ENCODE results near the gene TTC28.
"Not testable (repeated sequence)": the region's sequence is repeated elsewhere in the genome, so short reads cannot be mapped to it uniquely, and the experiment has no call there.

Gene TTC28

DNA sequence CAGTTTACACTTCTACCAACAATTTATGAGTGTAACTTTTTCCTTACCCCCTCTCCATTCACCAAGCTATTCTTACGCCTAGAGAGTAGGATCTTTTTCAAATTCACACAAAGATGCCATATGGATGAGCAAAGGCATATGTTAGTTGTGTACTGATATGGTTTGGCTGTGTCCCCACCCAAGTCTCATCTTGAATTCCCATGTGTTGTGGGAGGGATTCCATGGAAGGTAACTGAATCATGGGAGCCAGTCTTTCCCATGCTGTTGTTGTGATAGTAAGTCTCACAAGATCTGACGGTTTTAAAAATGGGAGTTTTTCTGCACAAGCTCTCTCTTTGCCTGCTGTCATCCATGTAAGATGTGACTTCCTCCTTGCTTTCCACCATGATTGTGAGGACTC is 40.3 kb downstream of the TTC28 start:
- Histone ChIP-seq H3K27me3 (ENCODE audit: control insufficient read depth, insufficient read depth, low read length, poor library complexity, severe bottlenecking) (no peaks in the 10 kb centered on the region), H3K36me3 (ENCODE audit: control insufficient read depth, insufficient read depth, low read length) (no peaks in the 10 kb centered on the region), H3K4me1 (ENCODE audit: control insufficient read depth, insufficient read depth, low read length) (no peaks in the 10 kb centered on the region), H3K4me3 (ENCODE audit: insufficient read depth, low read depth, low read length) (no peak overlapping the region), H3K9me3 (ENCODE audit: control insufficient read depth, low read length) (no peaks in the 10 kb centered on the region), H3K27ac (ENCODE audit: insufficient read depth, low read depth, low read length, poor library complexity, severe bottlenecking) (no peak overlapping the region)
- WGBS, 2 experiments = 95 to 99% methylated on average over 1 to 2 of the region's 2 CpGs

- Histone ChIP-seq H3K4me3 (ENCODE audit: insufficient read depth, low read depth, low read length) (no peak overlapping the region), H3K9me3 (ENCODE audit: control insufficient read depth, low read length) (no peaks in the 10 kb centered on the region), H3K27me3 (ENCODE audit: control insufficient read depth, insufficient read depth, low read length, poor library complexity, severe bottlenecking) (no peaks in the 10 kb centered on the region), H3K36me3 (ENCODE audit: control insufficient read depth, insufficient read depth, low read length) (no peaks in the 10 kb centered on the region), H3K4me1 (ENCODE audit: control insufficient read depth, insufficient read depth, low read length) (no peaks in the 10 kb centered on the region), H3K27ac (ENCODE audit: insufficient read depth, low read depth, low read length, poor library complexity, severe bottlenecking) (no peak overlapping the region)
- 93 to 96% methylated on average over 7 to 8 of the region's 8 CpGs for WGBS, 2 experiments
Measured at GRCh38 chr22:28637225-28637624, 42.4 kb downstream of the TTC28 start.

GRCh38 chr22:28630177-28630574 is 49.5 kb downstream of the TTC28 start:
- Histone ChIP-seq H3K36me3 (ENCODE audit: control insufficient read depth, insufficient read depth, low read length) (no peaks in the 10 kb centered on the region), H3K27ac (ENCODE audit: insufficient read depth, low read depth, low read length, poor library complexity, severe bottlenecking) (peak overlapping the region; percentile 4), H3K27me3 (ENCODE audit: control insufficient read depth, insufficient read depth, low read length, poor library complexity, severe bottlenecking) (no peaks in the 10 kb centered on the region), H3K4me1 (ENCODE audit: control insufficient read depth, insufficient read depth, low read length) (peaks cover 11% of the 10 kb centered on the region), H3K9me3 (ENCODE audit: control insufficient read depth, low read length) (no peaks in the 10 kb centered on the region), H3K4me3 (ENCODE audit: insufficient read depth, low read depth, low read length) (no peak overlapping the region)
- 80 to 91% methylated on average over 1 of the region's 1 CpG for WGBS, 2 experiments

DNA sequence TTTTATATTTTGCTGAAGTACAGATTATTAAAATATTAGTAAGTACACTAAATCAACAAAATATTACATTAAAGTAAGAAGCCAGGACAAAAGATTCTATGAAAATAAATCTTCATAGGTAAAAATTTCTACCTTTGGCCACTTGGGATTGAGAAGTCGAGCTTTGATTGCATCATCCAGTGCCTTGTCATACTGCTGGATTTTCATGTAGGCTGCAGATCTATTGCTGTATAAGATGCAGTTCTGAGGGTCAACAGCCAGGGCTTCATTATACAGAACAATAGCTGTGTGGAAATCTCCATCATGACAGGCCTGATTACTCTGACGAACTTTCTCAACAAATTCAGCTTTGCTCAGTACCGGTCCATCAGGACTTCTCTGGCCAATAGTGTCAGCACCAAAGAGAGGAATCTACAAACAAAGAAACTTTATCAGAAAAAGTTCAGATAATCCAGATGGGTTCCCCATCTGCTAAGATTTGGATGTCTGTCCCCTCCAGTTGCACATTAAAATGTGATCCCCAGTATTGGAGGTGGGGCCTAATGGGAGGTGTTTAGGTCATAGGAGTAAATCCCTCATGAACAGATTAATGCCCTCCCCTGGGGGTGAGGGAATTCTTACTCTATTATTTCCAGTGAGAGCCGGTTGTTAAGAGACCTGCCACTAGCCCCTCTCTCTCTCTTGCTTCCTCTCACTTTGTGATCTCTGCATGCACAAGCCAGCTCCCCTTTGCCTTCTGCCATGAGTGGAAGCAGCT is 50.0 kb downstream of the TTC28 start:
- peak overlapping the region; percentile 4 for H3K27ac ChIP-seq (ENCODE audit: insufficient read depth, low read depth, low read length, poor library complexity, severe bottlenecking)
- WGBS, 2 experiments = 66% methylated on average over 4 of the region's 4 CpGs

DNA sequence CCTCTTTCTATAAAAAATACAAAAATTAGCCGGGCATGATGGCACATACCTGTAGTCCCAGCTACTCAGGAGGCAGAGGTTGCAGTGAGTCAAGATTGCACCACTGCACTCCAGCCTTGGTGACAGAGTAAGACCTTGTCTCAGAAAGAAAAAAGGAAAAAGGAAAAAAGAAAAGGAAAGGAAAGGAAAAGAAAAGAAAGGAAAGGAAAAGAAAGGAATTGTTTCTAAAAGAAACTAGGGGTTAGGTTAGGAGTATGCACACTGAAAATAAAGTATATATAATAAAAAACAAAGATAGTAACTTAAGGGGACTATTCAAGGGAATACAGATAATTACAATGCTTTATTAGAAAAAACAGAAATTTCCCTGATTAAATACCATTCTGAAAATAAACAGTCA is 50.9 kb downstream of the TTC28 start:
- no peaks in the 10 kb centered on the region for H3K27me3 ChIP-seq (ENCODE audit: control insufficient read depth, insufficient read depth, low read length, poor library complexity, severe bottlenecking)
- H3K4me3 ChIP-seq (ENCODE audit: insufficient read depth, low read depth, low read length) = no peak overlapping the region
- H3K4me1 ChIP-seq (ENCODE audit: control insufficient read depth, insufficient read depth, low read length) = peaks cover 11% of the 10 kb centered on the region
- no peak overlapping the region for H3K27ac ChIP-seq (ENCODE audit: insufficient read depth, low read depth, low read length, poor library complexity, severe bottlenecking)
- no peaks in the 10 kb centered on the region for H3K9me3 ChIP-seq (ENCODE audit: control insufficient read depth, low read length)
- no peaks in the 10 kb centered on the region for H3K36me3 ChIP-seq (ENCODE audit: control insufficient read depth, insufficient read depth, low read length)
- 88 to 97% methylated on average over 1 of the region's 1 CpG for WGBS, 2 experiments

More for the DNA sequence above, 50.0 kb downstream of the TTC28 start:
- Histone ChIP-seq H3K27me3 (ENCODE audit: control insufficient read depth, insufficient read depth, low read length, poor library complexity, severe bottlenecking) (no peaks in the 10 kb centered on the region), H3K4me3 (ENCODE audit: insufficient read depth, low read depth, low read length) (no peak overlapping the region), H3K36me3 (ENCODE audit: control insufficient read depth, insufficient read depth, low read length) (no peaks in the 10 kb centered on the region), H3K4me1 (ENCODE audit: control insufficient read depth, insufficient read depth, low read length) (peaks cover 11% of the 10 kb centered on the region), H3K9me3 (ENCODE audit: control insufficient read depth, low read length) (no peaks in the 10 kb centered on the region)

DNA sequence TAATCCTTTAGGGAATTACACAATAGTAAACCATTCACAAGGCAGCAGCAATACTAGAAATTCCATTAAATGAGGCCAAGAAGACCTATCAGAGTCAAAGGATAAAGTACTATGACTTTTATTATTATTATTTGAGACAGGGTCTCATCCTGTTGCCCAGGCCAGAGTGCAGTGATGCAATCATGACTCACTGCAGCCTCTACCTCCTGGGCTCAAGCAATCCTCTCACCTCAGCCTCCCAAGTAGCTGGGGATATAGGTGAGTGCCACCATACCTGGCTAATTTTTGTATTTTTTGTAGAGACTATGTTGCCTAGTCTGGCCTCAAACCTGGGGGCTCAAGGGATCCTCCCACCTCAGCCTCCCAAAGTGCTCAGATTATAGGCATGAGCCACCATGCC is 51.8 kb downstream of the TTC28 start:
- H3K36me3 ChIP-seq (ENCODE audit: control insufficient read depth, insufficient read depth, low read length) = no peaks in the 10 kb centered on the region
- no peak overlapping the region for H3K4me3 ChIP-seq (ENCODE audit: insufficient read depth, low read depth, low read length)
- no peaks in the 10 kb centered on the region for H3K9me3 ChIP-seq (ENCODE audit: control insufficient read depth, low read length)
- peaks cover 11% of the 10 kb centered on the region for H3K4me1 ChIP-seq (ENCODE audit: control insufficient read depth, insufficient read depth, low read length)
- H3K27ac ChIP-seq (ENCODE audit: insufficient read depth, low read depth, low read length, poor library complexity, severe bottlenecking) = no peak overlapping the region
- no peaks in the 10 kb centered on the region for H3K27me3 ChIP-seq (ENCODE audit: control insufficient read depth, insufficient read depth, low read length, poor library complexity, severe bottlenecking)

GRCh38 chr22:28620244-28620922 is 59.3 kb downstream of the TTC28 start:
- H3K27ac ChIP-seq (ENCODE audit: insufficient read depth, low read depth, low read length, poor library complexity, severe bottlenecking) = no peak overlapping the region
- no peaks in the 10 kb centered on the region for H3K36me3 ChIP-seq (ENCODE audit: control insufficient read depth, insufficient read depth, low read length)
- no peaks in the 10 kb centered on the region for H3K4me1 ChIP-seq (ENCODE audit: control insufficient read depth, insufficient read depth, low read length)
- no peaks in the 10 kb centered on the region for H3K9me3 ChIP-seq (ENCODE audit: control insufficient read depth, low read length)
- H3K4me3 ChIP-seq (ENCODE audit: insufficient read depth, low read depth, low read length) = no peak overlapping the region
- 92 to 94% methylated on average over 5 of the region's 5 CpGs for WGBS, 2 experiments
- no peaks in the 10 kb centered on the region for H3K27me3 ChIP-seq (ENCODE audit: control insufficient read depth, insufficient read depth, low read length, poor library complexity, severe bottlenecking)

DNA sequence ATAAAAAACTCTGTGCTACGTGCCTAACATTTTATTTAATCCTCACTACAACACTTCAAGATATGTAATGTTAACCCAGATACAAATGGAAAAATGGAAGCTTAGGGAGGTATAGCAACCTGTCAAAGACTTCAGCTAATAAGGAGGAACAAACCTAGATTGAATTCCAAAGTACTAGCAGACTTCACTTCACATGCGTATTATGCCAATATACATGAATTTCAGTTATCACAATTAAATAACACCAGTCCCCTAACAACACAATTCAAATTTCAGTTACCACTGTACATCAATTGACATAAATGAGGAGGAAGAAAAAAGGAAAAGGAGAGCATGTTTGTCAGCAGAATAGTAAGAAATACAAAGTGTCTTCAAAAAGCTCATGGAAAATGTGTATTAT is 60.4 kb downstream of the TTC28 start:
- no peaks in the 10 kb centered on the region for H3K4me1 ChIP-seq (ENCODE audit: control insufficient read depth, insufficient read depth, low read length)
- no peaks in the 10 kb centered on the region for H3K27me3 ChIP-seq (ENCODE audit: control insufficient read depth, insufficient read depth, low read length, poor library complexity, severe bottlenecking)
- 100% methylated on average over 1 of the region's 2 CpGs for WGBS, 2 experiments
- no peaks in the 10 kb centered on the region for H3K9me3 ChIP-seq (ENCODE audit: control insufficient read depth, low read length)
- H3K36me3 ChIP-seq (ENCODE audit: control insufficient read depth, insufficient read depth, low read length) = no peaks in the 10 kb centered on the region
- H3K4me3 ChIP-seq (ENCODE audit: insufficient read depth, low read depth, low read length) = no peak overlapping the region
- H3K27ac ChIP-seq (ENCODE audit: insufficient read depth, low read depth, low read length, poor library complexity, severe bottlenecking) = no peak overlapping the region

DNA sequence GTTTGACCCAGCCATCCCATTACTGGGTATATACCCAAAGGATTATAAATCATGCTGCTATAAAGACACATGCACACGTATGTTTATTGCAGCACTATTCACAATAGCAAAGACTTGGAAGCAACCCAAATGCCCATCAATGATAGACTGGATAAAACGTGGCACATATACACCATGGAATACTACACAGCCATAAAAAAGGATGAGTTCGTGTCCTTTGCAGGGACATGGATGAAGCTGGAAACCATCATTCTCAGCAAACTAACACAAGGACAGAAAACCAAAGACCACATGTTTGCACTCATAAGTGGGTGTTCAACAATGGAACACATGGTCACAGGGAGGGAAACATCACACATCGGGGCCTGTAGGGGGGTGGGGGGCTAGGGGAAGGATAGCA is 64.2 kb downstream of the TTC28 start:
- 95 to 97% methylated on average over 4 of the region's 4 CpGs for WGBS, 2 experiments
- H3K4me3 ChIP-seq (ENCODE audit: insufficient read depth, low read depth, low read length); H3K27me3 ChIP-seq (ENCODE audit: control insufficient read depth, insufficient read depth, low read length, poor library complexity, severe bottlenecking); H3K36me3 ChIP-seq (ENCODE audit: control insufficient read depth, insufficient read depth, low read length); H3K4me1 ChIP-seq (ENCODE audit: control insufficient read depth, insufficient read depth, low read length); H3K9me3 ChIP-seq (ENCODE audit: control insufficient read depth, low read length); H3K27ac ChIP-seq (ENCODE audit: insufficient read depth, low read depth, low read length, poor library complexity, severe bottlenecking): not testable (repeated sequence)

- no peaks in the 10 kb centered on the region for H3K9me3 ChIP-seq (ENCODE audit: control insufficient read depth, low read length)
- no peaks in the 10 kb centered on the region for H3K4me1 ChIP-seq (ENCODE audit: control insufficient read depth, insufficient read depth, low read length)
- H3K36me3 ChIP-seq (ENCODE audit: control insufficient read depth, insufficient read depth, low read length) = no peaks in the 10 kb centered on the region
- no peaks in the 10 kb centered on the region for H3K27me3 ChIP-seq (ENCODE audit: control insufficient read depth, insufficient read depth, low read length, poor library complexity, severe bottlenecking)
- H3K4me3 ChIP-seq (ENCODE audit: insufficient read depth, low read depth, low read length) = no peak overlapping the region
- no peak overlapping the region for H3K27ac ChIP-seq (ENCODE audit: insufficient read depth, low read depth, low read length, poor library complexity, severe bottlenecking)
- WGBS, 2 experiments = 82 to 89% methylated on average over 5 of the region's 5 CpGs
Measured at GRCh38 chr22:28609921-28610320, 69.7 kb downstream of the TTC28 start.

Data from ectodermal cell (in vitro differentiated cells).